IMR-90 (cell line): Measurements from ENCODE around the gene KLHDC3. TPM values are rescaled to one million over a fixed set of nuclear protein-coding genes. Genes with fewer than 3 reads are reported as not detected.

Source experiments
- ATAC-seq: fragments of 200-7000 bp; cut with Tn5 transposase; 2 replicates; pipeline ENCODE4 v1.9.1; 2020; ENCODE audit warnings: low read depth, mild to moderate bottlenecking, moderate library complexity
- BruUV-seq: library from RNA; stranded (reverse); fragments of 400-500 nt; replicated peaks from 2 replicates; lab custom pipeline; 2021; lab: Mats Ljungman, UMichigan
- CTCF ChIA-PET: fragments of 300-600 bp; formaldehyde crosslinking; extraction: SDS; loops from one replicate; lab custom pipeline; 2021; ENCODE audit warnings: antibody characterized with exemption; lab: Yijun Ruan, JAX
- POLR2A ChIA-PET: fragments of 300-600 bp; sonication (Branson Sonifier 250); formaldehyde crosslinking; loops from one replicate; lab custom pipeline; 2022; ENCODE audit warnings: antibody characterized with exemption; ENCODE audit not compliant: unreplicated experiment; lab: Charles Lee
- DNase-seq: peaks from one replicate; pipeline ENCODE4 v3.0.0; 2013
- H2AFZ ChIP-seq: replicated peaks from 2 replicates; pipeline ENCODE3; 2013; ENCODE audit warnings: low read length, mild to moderate bottlenecking; ENCODE audit not compliant: poor library complexity
- H2AK5ac ChIP-seq: 2 replicates; pipeline ENCODE4 v1.6.1; 2013; ENCODE audit warnings: low read depth, low read length, inconsistent platforms
- H2AK9ac ChIP-seq: replicated peaks from 2 replicates; pipeline ENCODE3; 2013; ENCODE audit warnings: mild to moderate bottlenecking, low read depth, low read length, moderate library complexity; ENCODE audit not compliant: poor library complexity
- H2BK120ac ChIP-seq: 2 replicates; pipeline ENCODE4 v1.6.1; 2013; ENCODE audit warnings: low read depth, low read length, inconsistent platforms
- H2BK15ac ChIP-seq: 3 replicates; pipeline ENCODE4 v1.6.1; 2013; ENCODE audit warnings: low read depth, low read length, inconsistent platforms
- H2BK20ac ChIP-seq: 2 replicates; pipeline ENCODE4 v1.6.1; 2013; ENCODE audit warnings: low read depth, mild to moderate bottlenecking, inconsistent platforms, low read length, moderate library complexity
- H2BK5ac ChIP-seq: 2 replicates; pipeline ENCODE4 v1.6.1; 2013; ENCODE audit warnings: mild to moderate bottlenecking, low read depth, low read length, inconsistent platforms; ENCODE audit not compliant: poor library complexity, severe bottlenecking
- H3K14ac ChIP-seq: replicated peaks from 2 replicates; pipeline ENCODE4 v1.6.1; 2013; ENCODE audit warnings: low read depth, low read length, inconsistent platforms
- H3K18ac ChIP-seq: 2 replicates; pipeline ENCODE4 v1.6.1; 2013; ENCODE audit warnings: low read depth, low read length, control low read depth
- H3K23ac ChIP-seq: 2 replicates; pipeline ENCODE4 v1.6.1; 2013; ENCODE audit warnings: low read depth, low read length, inconsistent platforms
- H3K27ac ChIP-seq: 2 replicates; pipeline ENCODE4 v1.5.1; 2013; ENCODE audit warnings: mild to moderate bottlenecking, control low read depth, low read length; ENCODE audit not compliant: insufficient read depth
- H3K27me3 ChIP-seq: 2 replicates; pipeline ENCODE4 v1.6.1; 2013; ENCODE audit warnings: low read length; ENCODE audit not compliant: control insufficient read depth, insufficient read depth
- H3K36me3 ChIP-seq: 2 replicates; pipeline ENCODE4 v1.6.1; 2013; ENCODE audit warnings: low read length, mixed read lengths; ENCODE audit not compliant: control insufficient read depth, insufficient read depth
- H3K4ac ChIP-seq: 2 replicates; pipeline ENCODE4 v1.6.1; 2013; ENCODE audit warnings: low read depth, low read length, inconsistent platforms
- H3K4me1 ChIP-seq: 2 replicates; pipeline ENCODE4 v1.6.1; 2013; ENCODE audit warnings: low read length, mixed read lengths; ENCODE audit not compliant: control insufficient read depth, insufficient read depth
- H3K4me2 ChIP-seq: 2 replicates; pipeline ENCODE4 v1.6.1; 2013; ENCODE audit warnings: low read depth, mild to moderate bottlenecking, control low read depth, low read length, moderate library complexity
- H3K4me3 ChIP-seq: 2 replicates; pipeline ENCODE4 v1.5.1; 2013; ENCODE audit warnings: low read depth, mild to moderate bottlenecking, control low read depth, low read length, moderate library complexity; ENCODE audit not compliant: insufficient read depth
- H3K56ac ChIP-seq: 2 replicates; pipeline ENCODE4 v1.6.1; 2013; ENCODE audit warnings: low read length, inconsistent platforms; ENCODE audit not compliant: insufficient read depth; ENCODE audit errors: extremely low read depth
- H3K79me1 ChIP-seq, 2 experiments: 2 replicates each; pipeline ENCODE4 v1.6.1; 2013; ENCODE audit warnings: low read length in 2 of 2, inconsistent platforms in 1 of 2, low read depth in 1 of 2
- H3K9ac ChIP-seq: 2 replicates; pipeline ENCODE4 v1.6.1; 2013; ENCODE audit warnings: low read depth, low read length, control low read depth
- H3K9me1 ChIP-seq: 2 replicates; pipeline ENCODE4 v1.6.1; 2013; ENCODE audit warnings: low read length, inconsistent platforms; ENCODE audit not compliant: insufficient read depth
- H3K9me3 ChIP-seq: 2 replicates; pipeline ENCODE4 v1.6.1; 2013; ENCODE audit warnings: low read length; ENCODE audit not compliant: control insufficient read depth, insufficient read depth
- H4K20me1 ChIP-seq: 2 replicates; pipeline ENCODE4 v1.6.1; 2013; ENCODE audit warnings: low read length, inconsistent platforms; ENCODE audit not compliant: insufficient read depth
- H4K5ac ChIP-seq: 2 replicates; pipeline ENCODE4 v1.6.1; 2013; ENCODE audit warnings: mild to moderate bottlenecking, low read depth, low read length, control low read depth
- H4K8ac ChIP-seq, 2 experiments: 2 replicates each; pipeline ENCODE4 v1.6.1; 2013; ENCODE audit warnings: low read depth in 2 of 2, low read length in 2 of 2, control low read depth in 1 of 2, inconsistent platforms in 1 of 2
- H4K91ac ChIP-seq: 2 replicates; pipeline ENCODE4 v1.6.1; 2013; ENCODE audit warnings: low read depth, low read length, inconsistent platforms; ENCODE audit not compliant: insufficient read depth
- BHLHE40 ChIP-seq: fragments of 150-350 bp; IDR thresholded peaks from 2 replicates; pipeline ENCODE4 v1.6.1; 2016; ENCODE audit warnings: mild to moderate bottlenecking, low read depth, low read length
- CEBPB ChIP-seq: IDR thresholded peaks from 2 replicates; pipeline ENCODE4 v1.6.1; 2012; ENCODE audit warnings: low read depth, low read length, improper control_type of control experiment
- CTCF ChIP-seq: conservative IDR thresholded peaks from 2 replicates; pipeline ENCODE4 v1.5.1; 2012; ENCODE audit warnings: mild to moderate bottlenecking, low read depth, low read length, improper control_type of control experiment
- FOS ChIP-seq: fragments of 150-350 bp; IDR thresholded peaks from 2 replicates; pipeline ENCODE4 v1.6.1; 2016; ENCODE audit warnings: low read depth, low read length
- MAFK ChIP-seq: IDR thresholded peaks from 2 replicates; pipeline ENCODE4 v1.6.1; 2012; ENCODE audit warnings: low read depth, low read length, improper control_type of control experiment
- MAZ ChIP-seq: IDR thresholded peaks from 2 replicates; pipeline ENCODE4 v1.6.1; 2012; ENCODE audit warnings: low read depth, mild to moderate bottlenecking, low read length, improper control_type of control experiment, moderate library complexity, borderline replicate concordance
- MXI1 ChIP-seq: IDR thresholded peaks from 2 replicates; pipeline ENCODE4 v1.6.1; 2012; ENCODE audit warnings: low read depth, mild to moderate bottlenecking, low read length, moderate library complexity, borderline replicate concordance
- NFE2L2 ChIP-seq: fragments of 150-350 bp; IDR thresholded peaks from 2 replicates; pipeline ENCODE4 v1.6.1; 2016; ENCODE audit warnings: low read depth, mild to moderate bottlenecking, low read length
- POLR2A ChIP-seq: IDR thresholded peaks from 2 replicates; pipeline ENCODE4 v1.6.1; 2012; ENCODE audit warnings: mild to moderate bottlenecking, low read depth, low read length
- RAD21 ChIP-seq: IDR thresholded peaks from 2 replicates; pipeline ENCODE4 v1.6.1; 2012; ENCODE audit warnings: low read length, improper control_type of control experiment
- RCOR1 ChIP-seq: IDR thresholded peaks from 2 replicates; pipeline ENCODE4 v1.6.1; 2012; ENCODE audit warnings: mild to moderate bottlenecking, low read length, improper control_type of control experiment; ENCODE audit not compliant: insufficient replicate concordance
- RFX5 ChIP-seq: IDR thresholded peaks from 2 replicates; pipeline ENCODE4 v1.8.0; 2012; ENCODE audit warnings: low read depth, mild to moderate bottlenecking, low read length, moderate library complexity
- SMC3 ChIP-seq: fragments of 150-350 bp; IDR thresholded peaks from 2 replicates; pipeline ENCODE4 v1.6.1; 2016; ENCODE audit warnings: low read depth, mild to moderate bottlenecking, antibody characterized with exemption, low read length, moderate library complexity
- WGBS, 2 experiments: methylation state at CpG; one replicate each; pipeline versions ENCODE4 v1.1.5 to v1.1.7; 2013; ENCODE audit warnings: missing lambda C conversion rate in 2 of 2; ENCODE audit not compliant: insufficient read length in 1 of 2; ENCODE audit errors: extremely low coverage in 2 of 2; 5-methylcytosine and 5-hydroxymethylcytosine counted together
- dilution Hi-C: fragments of 300-500 bp; cut with HindIII; formaldehyde crosslinking; loops from one replicate; pipeline ENCODE4 v1.14.3; 2018; ENCODE audit warnings: low sequenced_read_pairs; ENCODE audit not compliant: unreplicated experiment
- in situ Hi-C: fragments of 300-500 bp; cut with MboI; formaldehyde crosslinking; loops from 3 replicates; pipeline ENCODE4 v1.14.3; 2019; ENCODE audit warnings: low sequenced_read_pairs, inconsistent platforms, mixed read lengths
- intact Hi-C: fragments of 100-400 bp; cut with micrococcal nuclease; formaldehyde crosslinking; loops from 2 replicates; pipeline ENCODE4 v1.10.0; 2022
- polyA plus RNA-seq, 3 experiments: library from polyadenylated mRNA; depleted of rRNA; stranded (reverse); fragments of >200 nt; gene quantifications; 2 replicates each; pipeline ENCODE4 v1.2.3, GENCODE V29; 2012; ENCODE audit warnings: low replicate concordance in 1 of 3
- total RNA-seq: library from RNA; depleted of rRNA; stranded (reverse); fragments of >200 nt; gene quantifications from 2 replicates; pipeline ENCODE4 v1.2.3, GENCODE V29; 2012
- TF ChIP-seq, protein P1 (sequence below): fragments of 150-350 bp; IDR thresholded peaks from 2 replicates; pipeline ENCODE4 v1.6.1; 2017; ENCODE audit warnings: mild to moderate bottlenecking, antibody characterized with exemption, low read length, low read depth

KLHDC3 gene
- total and polyA plus RNA-seq, 2 of the 4 experiments (the other 2 are of a cell fraction): 57.1 to 76.0 TPM

DNA sequence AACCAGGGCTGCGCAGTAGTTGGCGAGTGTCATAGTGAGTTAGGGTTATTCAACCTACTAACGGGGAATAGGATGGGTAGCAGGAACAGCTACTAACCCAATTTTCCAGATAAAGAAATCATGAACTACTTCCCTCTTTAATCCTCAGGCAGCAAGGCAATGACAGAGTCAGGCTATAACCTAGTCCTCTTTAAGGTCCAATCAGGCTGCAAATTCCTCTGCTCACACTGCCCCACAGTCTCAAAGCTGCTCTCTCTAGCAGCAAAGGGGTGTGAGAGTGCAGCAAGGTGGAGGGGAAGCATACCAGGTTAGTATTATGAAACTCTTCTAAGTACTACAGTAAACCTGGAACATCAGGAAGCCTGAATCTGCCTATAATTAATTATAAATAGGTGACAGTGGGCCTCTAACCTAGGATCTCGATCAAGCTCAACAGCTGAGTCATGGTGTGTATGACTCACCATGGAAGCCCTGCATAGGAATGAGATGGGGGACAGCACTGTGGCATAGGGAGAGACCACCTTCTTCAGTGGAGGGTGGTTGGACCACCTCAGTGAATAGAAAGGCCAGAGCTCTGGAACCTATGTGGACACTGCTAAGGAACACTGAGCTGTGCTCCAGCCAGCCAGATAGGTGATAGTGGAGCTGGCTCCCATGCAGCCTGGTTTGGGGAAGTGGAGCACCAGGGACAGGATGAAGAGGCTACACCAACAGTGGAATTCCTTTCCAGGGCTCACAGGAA lies 43.0 kb upstream of the KLHDC3 start:
- peak overlapping the region; percentile 3; the same call in 1 of the 2 replicates for H2BK120ac ChIP-seq
- no CpG with 5 or more reads among the region's 4 CpGs for WGBS, 2 experiments
- H3K36me3 ChIP-seq: peaks cover 31% of the 10 kb centered on the region
- peaks cover 7 to 43% of the 10 kb centered on the region in 2 experiments for H3K79me1 ChIP-seq
- peak overlapping the region; percentile 34; the same call in 1 of the 2 replicates for H3K27ac ChIP-seq
- H3K56ac ChIP-seq: no peak overlapping the region
- no peak overlapping the region for H2BK20ac ChIP-seq
- POLR2A ChIA-PET: no interaction called here
- DNase-seq: peak; percentile 34
- no peaks in the 10 kb centered on the region for H3K9me3 ChIP-seq
- H4K91ac ChIP-seq: 0 out of 2 replicates have a peak overlapping the region, but pooled peaks have one; percentile 6
- H2BK5ac ChIP-seq: no peak overlapping the region
- BruUV-seq: no TSS peak
- in situ Hi-C loops: no loop called here
- dilution Hi-C loops: no loop called here
- peaks cover 29% of the 10 kb centered on the region for H3K9me1 ChIP-seq
- intact Hi-C loops: no loop called here
- no peak overlapping the region for H2AFZ ChIP-seq
- H3K4ac ChIP-seq: peak overlapping the region; percentile 59
- H4K8ac ChIP-seq: 0 out of 4 replicates have a peak overlapping the region, but pooled peaks of 1 of the 2 experiments have one; percentile 2
- H3K18ac ChIP-seq: peak overlapping the region; percentile 35; the same call in 1 of the 2 replicates
- peak overlapping the region; percentile 35; the same call in 1 of the 2 replicates for H3K14ac ChIP-seq
- H4K20me1 ChIP-seq: peaks cover 9% of the 10 kb centered on the region; the same call in 1 of the 2 replicates
- CTCF ChIA-PET: interaction anchor here (1.0 kb wide), 1 partner anchor 39 kb away, joined by 3 read pairs; no protein-coding TSS in a partner anchor
- H3K4me1 ChIP-seq: peaks cover 10% of the 10 kb centered on the region
- H3K9ac ChIP-seq: no peak overlapping the region
- H2AK5ac ChIP-seq: peak overlapping the region; percentile 44; the same call in 1 of the 2 replicates
- H3K23ac ChIP-seq: 0 out of 2 replicates have a peak overlapping the region, but pooled peaks have one; percentile 37
- peak overlapping the region; percentile 38 for H2AK9ac ChIP-seq
- no peak overlapping the region; the same call in 1 of the 2 replicates for H3K4me2 ChIP-seq
- H2BK15ac ChIP-seq: peak overlapping the region; percentile 21; the same call in 1 of the 3 replicates
- no peak overlapping the region for H3K4me3 ChIP-seq
- H3K27me3 ChIP-seq: no peaks in the 10 kb centered on the region
- peak; percentile 70 for ATAC-seq
- no peak overlapping the region for H4K5ac ChIP-seq
- TF ChIP-seq RCOR1 (no peak), SMC3 (no peak), NFE2L2 (peak; percentile 66), MAFK (no peak), FOS (peak; percentile 55; the same call in 1 of the 2 replicates), RFX5 (no peak), BHLHE40 (no peak), CEBPB (no peak), MAZ (no peak), RAD21 (no peak), CTCF (no peak), POLR2A (no peak), MXI1 (no peak)
- TF ChIP-seq, protein P1, sequence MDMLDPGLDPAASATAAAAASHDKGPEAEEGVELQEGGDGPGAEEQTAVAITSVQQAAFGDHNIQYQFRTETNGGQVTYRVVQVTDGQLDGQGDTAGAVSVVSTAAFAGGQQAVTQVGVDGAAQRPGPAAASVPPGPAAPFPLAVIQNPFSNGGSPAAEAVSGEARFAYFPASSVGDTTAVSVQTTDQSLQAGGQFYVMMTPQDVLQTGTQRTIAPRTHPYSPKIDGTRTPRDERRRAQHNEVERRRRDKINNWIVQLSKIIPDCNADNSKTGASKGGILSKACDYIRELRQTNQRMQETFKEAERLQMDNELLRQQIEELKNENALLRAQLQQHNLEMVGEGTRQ: no peak
